Stomach (tissue), 9 donors: ENCODE data around the gene RPTOR. TPM values are rescaled to one million over a fixed set of nuclear protein-coding genes. Genes with fewer than 3 reads are reported as not detected.

Experiments used
- DNase-seq, 2 donors: peaks; one replicate each; pipeline versions ENCODE4 v3.0.0 to v3.0.0-alpha.2; 2013 to 2019
- H3K27ac ChIP-seq, 5 donors: fragments of 200-600 bp in 4 of 5; sonication (generic) in 4 of 5; one replicate each; pipeline ENCODE4 v1.5.1; 2013 to 2019; ENCODE audit warnings: mild to moderate bottlenecking in 1 of 5, moderate library complexity in 1 of 5
- H3K27me3 ChIP-seq, 3 donors: fragments of 200-600 bp; sonication (generic); one replicate each; pipeline ENCODE4 v1.5.1; 2017 to 2019; ENCODE audit warnings: mixed run types in 1 of 3
- H3K36me3 ChIP-seq, 4 donors: fragments of 200-600 bp; sonication (generic); 1 replicate in 3 of 4; 2 replicates in 1 of 4; pipeline ENCODE4 v1.5.1; 2016 to 2019
- H3K4me1 ChIP-seq, 4 donors: fragments of 200-600 bp; sonication (generic); one replicate each; pipeline ENCODE4 v1.5.1; 2016 to 2019
- H3K4me3 ChIP-seq, 4 donors: fragments of 200-600 bp; sonication (generic) in 3 of 4; one replicate each; pipeline ENCODE4 v1.5.1; 2016 to 2019; ENCODE audit warnings: mild to moderate bottlenecking in 1 of 4
- H3K9me3 ChIP-seq, 4 donors: fragments of 200-600 bp; sonication (generic); one replicate each; pipeline ENCODE4 v1.5.1; 2016 to 2019
- EP300 ChIP-seq: sonication (generic); formaldehyde crosslinking; IDR thresholded peaks from one replicate; pipeline ENCODE4 v1.6.1; 2017; ENCODE audit warnings: antibody characterized with exemption
- POLR2A ChIP-seq, 4 donors: fragments of 450-650 bp; IDR thresholded peaks; one replicate each; pipeline ENCODE4 v1.6.1; 2016; ENCODE audit warnings: antibody characterized with exemption in 4 of 4, control low read depth in 2 of 4, mild to moderate bottlenecking in 1 of 4, moderate library complexity in 1 of 4
- POLR2AphosphoS5 ChIP-seq, 3 donors: sonication (generic); formaldehyde crosslinking; IDR thresholded peaks; one replicate each; pipeline ENCODE4 v1.6.1; 2016; ENCODE audit warnings: antibody characterized with exemption in 3 of 3
- WGBS, 5 donors: extraction: QIAGEN DNeasy Blood & Tissue Kit in 3 of 5; methylation state at CpG; one replicate each; pipeline versions ENCODE4 v1.1.5 to v1.1.7; 2013 to 2018; 5-methylcytosine and 5-hydroxymethylcytosine counted together
- intact Hi-C: fragments of 100-400 bp; cut with DNase I; formaldehyde crosslinking; loops from one replicate; pipeline ENCODE4 v1.15.1; 2023; ENCODE audit warnings: low total_unique reads
- polyA plus RNA-seq, 3 donors: library from polyadenylated mRNA; stranded (reverse); fragments of 200-250 nt; gene quantifications; one replicate each; pipeline ENCODE4 v1.2.3, GENCODE V29; 2013
- total RNA-seq, 5 donors: library from RNA; depleted of rRNA; stranded (reverse); fragments of >200 nt; gene quantifications; one replicate each; pipeline versions ENCODE4 v1.1.0 to v1.2.3, GENCODE V29; 2014 to 2016
- TF ChIP-seq, protein P1 (sequence below), 7 experiments: fragments of 450-650 bp in 4 of 7; fragments of 200-600 bp in 3 of 7; sonication (generic) in 3 of 7; IDR thresholded peaks; one replicate each; pipeline ENCODE4 v1.5.1; 2016 to 2019; ENCODE audit warnings: antibody characterized with exemption in 7 of 7, control low read depth in 2 of 7, mild to moderate bottlenecking in 1 of 7
- donor health status: healthy with polysubstance abuse.
- donor health status: Bipolar disorder and iron deficiency.
- donor health status: healthy.

RPTOR gene
- total and polyA plus RNA-seq, 8 donors, result 3.8 to 103 (median 19.3) TPM

- DNase-seq, result no peak
- H3K9me3 ChIP-seq, result no peaks in the 10 kb centered on the region
- 85 to 90% (median 88%) methylated on average over 16 of the region's 16 CpGs for WGBS, 5 donors
- H3K4me1 ChIP-seq, result no peaks in the 10 kb centered on the region
- peaks cover 20 to 70% (median 63%) of the 10 kb centered on the region in 4 donors for H3K36me3 ChIP-seq
- no peaks in the 10 kb centered on the region for H3K27me3 ChIP-seq
- intact Hi-C loops, result no loop called here
- no peak overlapping the region for H3K4me3 ChIP-seq
- no peak overlapping the region for H3K27ac ChIP-seq
- no peak for TF ChIP-seq EP300
- no peak for TF ChIP-seq POLR2A (IDR thresholded peaks at IDR 0.05)
- TF ChIP-seq, protein P1, sequence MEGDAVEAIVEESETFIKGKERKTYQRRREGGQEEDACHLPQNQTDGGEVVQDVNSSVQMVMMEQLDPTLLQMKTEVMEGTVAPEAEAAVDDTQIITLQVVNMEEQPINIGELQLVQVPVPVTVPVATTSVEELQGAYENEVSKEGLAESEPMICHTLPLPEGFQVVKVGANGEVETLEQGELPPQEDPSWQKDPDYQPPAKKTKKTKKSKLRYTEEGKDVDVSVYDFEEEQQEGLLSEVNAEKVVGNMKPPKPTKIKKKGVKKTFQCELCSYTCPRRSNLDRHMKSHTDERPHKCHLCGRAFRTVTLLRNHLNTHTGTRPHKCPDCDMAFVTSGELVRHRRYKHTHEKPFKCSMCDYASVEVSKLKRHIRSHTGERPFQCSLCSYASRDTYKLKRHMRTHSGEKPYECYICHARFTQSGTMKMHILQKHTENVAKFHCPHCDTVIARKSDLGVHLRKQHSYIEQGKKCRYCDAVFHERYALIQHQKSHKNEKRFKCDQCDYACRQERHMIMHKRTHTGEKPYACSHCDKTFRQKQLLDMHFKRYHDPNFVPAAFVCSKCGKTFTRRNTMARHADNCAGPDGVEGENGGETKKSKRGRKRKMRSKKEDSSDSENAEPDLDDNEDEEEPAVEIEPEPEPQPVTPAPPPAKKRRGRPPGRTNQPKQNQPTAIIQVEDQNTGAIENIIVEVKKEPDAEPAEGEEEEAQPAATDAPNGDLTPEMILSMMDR (IDR thresholded peaks at IDR 0.05), result no peak
- TF ChIP-seq POLR2AphosphoS5 (IDR thresholded peaks at IDR 0.05), result no peak
These were observed 407.7 kb downstream of the RPTOR start for GRCh38 chr17:80952291-80952690.

DNA sequence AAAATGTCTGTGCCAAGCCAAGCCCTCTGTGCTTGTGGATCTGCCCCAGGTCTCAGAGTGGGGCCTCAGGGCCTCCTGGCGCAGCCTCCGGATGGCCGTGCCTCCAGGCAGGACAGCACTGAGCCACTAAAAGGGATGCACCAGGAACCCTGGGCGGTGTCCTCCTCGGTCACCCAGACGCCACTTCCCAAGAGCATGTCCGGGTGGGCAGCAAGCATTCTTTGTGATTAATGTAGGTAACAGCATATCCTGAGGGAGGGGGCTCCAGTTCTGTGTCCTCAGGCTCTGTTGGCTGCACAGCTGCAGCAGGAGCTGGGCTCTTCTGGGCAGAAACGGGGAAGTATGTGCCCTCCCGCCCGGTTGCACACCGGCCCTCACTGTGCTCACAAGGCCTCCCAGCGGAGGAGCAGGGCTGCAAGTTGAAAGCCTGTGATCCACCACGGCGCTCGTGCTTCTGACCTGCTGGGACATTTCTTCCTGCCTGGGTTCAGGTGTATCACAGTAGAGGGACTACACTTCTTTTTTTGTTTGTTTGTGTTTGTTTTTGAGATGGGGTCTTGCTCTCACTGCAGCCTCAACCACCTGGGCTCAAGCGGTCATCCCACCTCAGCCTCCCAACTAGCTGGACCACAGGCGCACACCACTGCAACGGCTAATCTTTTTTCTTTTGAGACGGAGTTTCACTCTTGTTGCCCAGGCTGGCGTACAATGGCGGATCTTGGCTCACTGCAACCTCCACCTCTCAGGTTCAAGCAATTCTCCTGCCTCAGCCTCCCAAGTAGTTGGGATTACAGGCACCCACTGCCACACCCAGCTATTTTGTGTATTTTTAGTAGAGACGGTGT, 409.1 kb downstream of the RPTOR start:
- TF ChIP-seq POLR2A (IDR thresholded peaks at IDR 0.05) (no peak), POLR2AphosphoS5 (IDR thresholded peaks at IDR 0.05) (no peak), EP300 (no peak)
- TF ChIP-seq, protein P1 (IDR thresholded peaks at IDR 0.05), result no peak
- WGBS, 5 donors, result 95 to 99% (median 97%) methylated on average over 19 to 22 of the region's 22 CpGs
- Histone ChIP-seq H3K27ac (no peak overlapping the region), H3K36me3 (peaks cover 14 to 57% (median 53%) of the 10 kb centered on the region in 4 donors), H3K9me3 (no peaks in the 10 kb centered on the region), H3K27me3 (no peaks in the 10 kb centered on the region), H3K4me1 (peaks cover 0 to 3% (median under 1%) of the 10 kb centered on the region in 4 donors), H3K4me3 (no peak overlapping the region)
- DNase-seq, result no peak
- intact Hi-C loops, result no loop called here

- TF ChIP-seq, protein P1 (IDR thresholded peaks at IDR 0.05), result no peak
- TF ChIP-seq POLR2AphosphoS5 (IDR thresholded peaks at IDR 0.05), result no peak
- no peak for TF ChIP-seq POLR2A (IDR thresholded peaks at IDR 0.05)
- 78 to 99% (median 96%) methylated on average over 5 of the region's 5 CpGs for WGBS, 5 donors
- DNase-seq, result no peak
- peaks cover 14 to 44% (median 40%) of the 10 kb centered on the region in 4 donors for H3K36me3 ChIP-seq
- H3K4me1 ChIP-seq, result peaks cover 8 to 15% (median 13%) of the 10 kb centered on the region in 4 donors
- H3K27ac ChIP-seq, result no peak overlapping the region
- no peaks in the 10 kb centered on the region for H3K9me3 ChIP-seq
- no peaks in the 10 kb centered on the region for H3K27me3 ChIP-seq
- H3K4me3 ChIP-seq, result no peak overlapping the region
- intact Hi-C loops, result no loop called here
These were observed 410.4 kb downstream of the RPTOR start for GRCh38 chr17:80955078-80955477.

DNA sequence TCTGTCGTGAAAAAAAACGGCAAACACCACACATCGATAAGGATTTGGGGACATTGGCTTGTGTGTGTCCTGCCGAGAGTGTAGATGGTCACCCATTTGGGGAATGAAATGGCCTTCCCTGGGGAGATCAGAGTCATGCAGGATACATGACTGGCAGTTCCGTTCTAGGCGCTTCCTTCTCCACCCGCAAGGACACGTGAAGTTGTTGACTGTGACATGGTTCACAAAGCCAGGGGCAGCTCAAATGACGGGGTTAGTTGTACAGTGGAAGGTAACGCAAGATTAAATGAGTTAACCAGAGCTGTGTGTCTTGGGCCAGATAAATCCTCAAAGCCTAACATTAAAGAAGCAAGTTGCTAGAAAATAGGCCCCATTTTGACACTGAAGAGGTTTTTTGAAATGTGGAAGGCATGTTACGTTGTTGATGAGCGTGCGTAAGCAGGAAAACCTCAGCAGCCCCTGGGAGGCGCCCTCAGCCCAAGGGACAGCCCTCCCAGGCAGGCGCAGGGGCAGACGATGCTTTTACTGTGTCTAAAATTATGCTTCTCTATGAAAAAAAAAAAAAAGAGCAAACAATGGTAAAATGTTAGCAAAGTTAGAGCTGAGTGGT, 411.1 kb downstream of the RPTOR start:
- 91 to 95% (median 92%) methylated on average over 16 of the region's 16 CpGs for WGBS, 5 donors

More for the DNA sequence above, 411.1 kb downstream of the RPTOR start:
- no peaks in the 10 kb centered on the region for H3K27me3 ChIP-seq
- H3K4me1 ChIP-seq, result peaks cover 9 to 22% (median 17%) of the 10 kb centered on the region in 4 donors
- no peaks in the 10 kb centered on the region for H3K9me3 ChIP-seq
- TF ChIP-seq POLR2A (IDR thresholded peaks at IDR 0.05) (no peak), EP300 (no peak), POLR2AphosphoS5 (IDR thresholded peaks at IDR 0.05) (no peak)
- TF ChIP-seq, protein P1 (IDR thresholded peaks at IDR 0.05), result no peak
- intact Hi-C loops, result no loop called here
- H3K27ac ChIP-seq, result no peak overlapping the region
- no peak overlapping the region for H3K4me3 ChIP-seq
- no peak for DNase-seq
- peaks cover 7 to 41% (median 36%) of the 10 kb centered on the region in 4 donors for H3K36me3 ChIP-seq
